GM12878 (cell line): ENCODE results near the gene STARD5. TPM values are rescaled to one million over a fixed set of nuclear protein-coding genes. Genes with fewer than 3 reads are reported as not detected.
A peak's percentile ranks its signal among the peaks of the same experiment; 100 is the strongest.

Source experiments
- ATAC-seq: fragments of 200-7000 bp; cut with Tn5 transposase; 3 replicates; pipeline ENCODE4 v1.9.1; 2020; ENCODE audit warnings: mild to moderate bottlenecking, moderate library complexity
- BruUV-seq: library from RNA; stranded (reverse); fragments of 400-500 nt; replicated peaks from 2 replicates; lab custom pipeline; 2021; lab: Mats Ljungman, UMichigan
- CTCF ChIA-PET: fragments of 300-600 bp; sonication (Branson Sonifier 250); formaldehyde crosslinking; extraction: SDS; loops from one replicate; lab custom pipeline; 2021; ENCODE audit warnings: inconsistent platforms; lab: Yijun Ruan, JAX
- POLR2A ChIA-PET: fragments of 350-600 bp; formaldehyde crosslinking; extraction: SDS; loops from one replicate; lab custom pipeline; 2021; ENCODE audit warnings: inconsistent platforms; lab: Charles Lee
- RAD21 ChIA-PET: fragments of 300-600 bp; sonication (Branson Sonifier 250); formaldehyde crosslinking; loops from one replicate; lab custom pipeline; 2023; ENCODE audit warnings: antibody characterized with exemption; ENCODE audit not compliant: unreplicated experiment; lab: Charles Lee
- SMC1A ChIA-PET: fragments of 300-600 bp; sonication (Branson Sonifier 250); formaldehyde crosslinking; loops from one replicate; lab custom pipeline; 2023; ENCODE audit not compliant: unreplicated experiment, uncharacterized antibody; lab: Charles Lee
- DNase-seq: peaks from one replicate; pipeline ENCODE4 v3.0.0-alpha.2; 2011; ENCODE audit warnings: low read depth, low spot score
- FAIRE-seq: peaks from 3 replicates; lab custom pipeline; 2011; peaks lifted over from hg19 to GRCh38; lab: Jason Lieb, UNC
- H2AFZ ChIP-seq: 2 replicates; pipeline ENCODE4 v1.6.0; 2011; ENCODE audit warnings: low read depth, low read length, control low read depth; ENCODE audit not compliant: control insufficient read depth
- H3K27ac ChIP-seq: 2 replicates; pipeline ENCODE4 v1.5.1; 2011; ENCODE audit warnings: control low read depth; ENCODE audit not compliant: control insufficient read depth, insufficient read depth
- H3K27me3 ChIP-seq, 2 experiments: replicated peaks in 1 of 2; 2 replicates each; pipeline versions ENCODE4 v1.6.0 to v1.6.1; 2011; ENCODE audit warnings: low read length in 1 of 2; ENCODE audit not compliant: control insufficient read depth in 2 of 2, insufficient read depth in 2 of 2
- H3K36me3 ChIP-seq, 2 experiments: 2 replicates each; pipeline ENCODE4 v1.5.1; 2011; ENCODE audit warnings: low read length in 1 of 2; ENCODE audit not compliant: control insufficient read depth in 2 of 2, insufficient read depth in 2 of 2
- H3K4me1 ChIP-seq: 2 replicates; pipeline ENCODE4 v1.6.1; 2011; ENCODE audit warnings: mild to moderate bottlenecking, low read length, moderate library complexity, mixed read lengths; ENCODE audit not compliant: control insufficient read depth, insufficient read depth
- H3K4me2 ChIP-seq: 2 replicates; pipeline ENCODE4 v1.6.0; 2011; ENCODE audit warnings: control low read depth; ENCODE audit not compliant: control insufficient read depth, insufficient read depth
- H3K4me3 ChIP-seq: fragments of 200-600 bp; sonication (generic); 2 replicates; pipeline ENCODE4 v1.5.1; 2016
- H3K79me2 ChIP-seq: 2 replicates; pipeline ENCODE4 v1.6.0; 2011; ENCODE audit warnings: low read length; ENCODE audit not compliant: control insufficient read depth, insufficient read depth
- H3K9ac ChIP-seq: 2 replicates; pipeline ENCODE4 v1.8.0; 2011; ENCODE audit warnings: low read length, control low read depth, mixed read lengths; ENCODE audit not compliant: control insufficient read depth, insufficient read depth
- H3K9me3 ChIP-seq: replicated peaks from 3 replicates; pipeline ENCODE4 v1.5.1; 2011; ENCODE audit warnings: mild to moderate bottlenecking, low read length; ENCODE audit not compliant: control insufficient read depth, insufficient read depth
- H4K20me1 ChIP-seq: 2 replicates; pipeline ENCODE4 v1.6.0; 2011; ENCODE audit not compliant: control insufficient read depth, insufficient read depth
- ATF7 ChIP-seq: fragments of 450-650 bp; IDR thresholded peaks from 2 replicates; pipeline ENCODE4 v1.6.1; 2016; ENCODE audit warnings: low read depth, mild to moderate bottlenecking
- FOXM1 ChIP-seq: IDR thresholded peaks from 2 replicates; pipeline ENCODE4 v1.6.1; 2012; ENCODE audit warnings: low read depth, mild to moderate bottlenecking, inconsistent platforms, low read length, moderate library complexity
- IKZF1 ChIP-seq: fragments of 450-650 bp; conservative IDR thresholded peaks from 2 replicates; pipeline ENCODE4 v1.6.1; 2017; ENCODE audit warnings: antibody characterized with exemption, mild to moderate bottlenecking
- IRF5 ChIP-seq: fragments of 450-650 bp; IDR thresholded peaks from 2 replicates; pipeline ENCODE4 v1.6.1; 2017; ENCODE audit warnings: borderline replicate concordance
- RAD21 ChIP-seq: IDR thresholded peaks from 2 replicates; pipeline ENCODE4 v1.6.1; 2011; ENCODE audit warnings: mild to moderate bottlenecking, low read depth, low read length, moderate library complexity; ENCODE audit not compliant: insufficient read depth
- YBX1 ChIP-seq: fragments of 450-650 bp; IDR thresholded peaks from 2 replicates; pipeline ENCODE4 v1.6.1; 2016; ENCODE audit warnings: antibody characterized with exemption
- WGBS: methylation state at CpG from one replicate; pipeline ENCODE4 v1.1.6; 2016; ENCODE audit warnings: low lambda C conversion rate; ENCODE audit not compliant: insufficient replicate concordance, insufficient coverage; ENCODE audit errors: missing lambda C conversion rate; 5-methylcytosine and 5-hydroxymethylcytosine counted together
- in situ Hi-C: fragments of 300-500 bp; cut with MboI; formaldehyde crosslinking; loops from 9 replicates; pipeline ENCODE4 v1.14.3; 2018; ENCODE audit warnings: mixed read lengths
- intact Hi-C: fragments of 100-400 bp; cut with micrococcal nuclease; formaldehyde crosslinking; loops from one replicate; pipeline ENCODE4 v1.14.2; 2022; ENCODE audit not compliant: unreplicated experiment
- polyA plus RNA-seq, 11 experiments: library from polyadenylated mRNA; depleted of rRNA in 4 of 11; unstranded in 6 of 11; stranded (reverse) in 5 of 11; fragments of >200 nt; fragmentation: Nextera tagmentation in 4 of 11; fragmentation: Illumina TruSeq in 1 of 11; extraction: Ambion mirVana in 4 of 11; extraction: Trizol in 1 of 11; gene quantifications; 1 replicate in 1 of 11; 2 replicates in 10 of 11; pipeline versions ENCODE4 v1.2.1 to v1.2.3, GENCODE V29; 2011 to 2016; ENCODE audit warnings: inconsistent platforms in 2 of 11, missing spikeins in 2 of 11, low read depth in 1 of 11
- total RNA-seq, 4 experiments: library from RNA; depleted of rRNA in 3 of 4; stranded (reverse); fragments of >200 nt in 3 of 4; fragmentation: Illumina TruSeq in 1 of 4; extraction: Trizol in 1 of 4; gene quantifications; 2 replicates each; pipeline versions ENCODE4 v1.2.1 to v1.2.3, GENCODE V29; 2013 to 2021
- TF ChIP-seq, protein P1 (sequence below), 3 experiments: IDR thresholded peaks in 2 of 3; conservative IDR thresholded peaks in 1 of 3; 2 replicates each; pipeline ENCODE4 v1.5.1; 2011; ENCODE audit warnings: low read depth in 3 of 3, low read length in 3 of 3, mild to moderate bottlenecking in 3 of 3, control low read depth in 2 of 3, moderate library complexity in 2 of 3, inconsistent platforms in 1 of 3, mixed read lengths in 1 of 3; ENCODE audit not compliant: control insufficient read depth in 2 of 3, insufficient read depth in 1 of 3; ENCODE audit errors: extremely low read depth in 1 of 3
- TF ChIP-seq, protein P2 (sequence below): fragments of 150-350 bp; IDR thresholded peaks from 2 replicates; pipeline ENCODE4 v1.6.1; 2016; ENCODE audit warnings: low read depth, low read length

STARD5 gene
- total and polyA plus RNA-seq, 10 of the 15 experiments (the other 5 are each of a cell fraction or from before 2014, with no cell fraction given), result 2.3 to 9.4 (median 4.7) TPM

GRCh38 chr15:81337241-81337640 is 13.3 kb upstream of the STARD5 start:
- FAIRE-seq (no peak), ATAC-seq (no peak), DNase-seq (no peak)
- ChIA-PET POLR2A (interaction anchor here (1.3 kb wide), 1 partner anchor 62 kb away, joined by 4 read pairs; no protein-coding TSS in a partner anchor), RAD21 (interaction anchor here (0.7 to 9.2 kb wide), 17 partner anchors 10 to 234 kb away, joined by 3 to 137 read pairs (median 5); partner anchors contain the start of gene STARD5), SMC1A (interaction anchor here (0.6 to 6.1 kb wide), 17 partner anchors 11 to 357 kb away, joined by 3 to 122 read pairs (median 5); partner anchors contain the start of gene STARD5), CTCF (interaction anchor here (0.7 to 11.3 kb wide), 26 partner anchors 9 to 327 kb away, joined by 3 to 242 read pairs (median 5); partner anchors contain the start of gene STARD5)
- TF ChIP-seq ATF7 (no peak), FOXM1 (no peak)
- no peaks in the 10 kb centered on the region for H3K79me2 ChIP-seq
- H3K27me3 ChIP-seq, result no peaks in the 10 kb centered on the region
- H3K36me3 ChIP-seq, result no peaks in the 10 kb centered on the region
- H3K9ac ChIP-seq, result no peak overlapping the region
- H2AFZ ChIP-seq, result no peak overlapping the region
- H3K27ac ChIP-seq, result no peak overlapping the region
- intact Hi-C loops, result loop anchor here (5.0 kb wide), 1 partner anchor 65 kb away; no protein-coding TSS in a partner anchor
- no TSS peak for BruUV-seq
- in situ Hi-C loops, result no loop called here
- H4K20me1 ChIP-seq, result no peaks in the 10 kb centered on the region
- H3K4me2 ChIP-seq, result no peak overlapping the region
- 59% methylated on average over 3 of the region's 3 CpGs for whole genome bisulfite sequencing
- no peaks in the 10 kb centered on the region for H3K9me3 ChIP-seq
- no peaks in the 10 kb centered on the region; the same call in 1 of the 2 replicates for H3K4me1 ChIP-seq
- H3K4me3 ChIP-seq, result no peak overlapping the region

GRCh38 chr15:81336568-81336967 is 12.6 kb upstream of the STARD5 start:
- WGBS, result 39% methylated on average over 4 of the region's 4 CpGs
- Histone ChIP-seq H3K4me1 (no peaks in the 10 kb centered on the region; the same call in 1 of the 2 replicates), H3K9me3 (no peaks in the 10 kb centered on the region), H3K9ac (no peak overlapping the region), H3K79me2 (no peaks in the 10 kb centered on the region), H4K20me1 (no peaks in the 10 kb centered on the region), H3K4me3 (no peak overlapping the region), H3K27ac (no peak overlapping the region), H2AFZ (no peak overlapping the region; the same call in none of the 2 replicates), H3K27me3 (no peaks in the 10 kb centered on the region), H3K36me3 (no peaks in the 10 kb centered on the region), H3K4me2 (no peak overlapping the region)
- ChIA-PET POLR2A (interaction anchor here (0.6 to 0.7 kb wide), 2 partner anchors 12 to 62 kb away, joined by 3 read pairs; partner anchors contain the start of gene STARD5), RAD21 (interaction anchor here (0.7 to 9.2 kb wide), 17 partner anchors 9 to 463 kb away, joined by 3 to 137 read pairs (median 4); partner anchors contain the start of gene STARD5), SMC1A (interaction anchor here (0.6 to 6.1 kb wide), 18 partner anchors 10 to 356 kb away, joined by 3 to 122 read pairs (median 4); partner anchors contain the start of gene STARD5), CTCF (interaction anchor here (0.7 to 11.3 kb wide), 27 partner anchors 9 to 327 kb away, joined by 3 to 242 read pairs (median 5); partner anchors contain the start of gene STARD5)
- in situ Hi-C loops, result no loop called here
- no TSS peak for BruUV-seq
- intact Hi-C loops, result loop anchor here (1.0 to 5.0 kb wide), 2 partner anchors 61 to 66 kb away; no protein-coding TSS in a partner anchor
- no peak for DNase-seq
- peak; percentile 13 for FAIRE-seq
- ATAC-seq, result peak; percentile 89
- TF ChIP-seq RAD21 (peak; percentile 83), IKZF1 (no peak), YBX1 (no peak), IRF5 (no peak)
- TF ChIP-seq, protein P1, sequence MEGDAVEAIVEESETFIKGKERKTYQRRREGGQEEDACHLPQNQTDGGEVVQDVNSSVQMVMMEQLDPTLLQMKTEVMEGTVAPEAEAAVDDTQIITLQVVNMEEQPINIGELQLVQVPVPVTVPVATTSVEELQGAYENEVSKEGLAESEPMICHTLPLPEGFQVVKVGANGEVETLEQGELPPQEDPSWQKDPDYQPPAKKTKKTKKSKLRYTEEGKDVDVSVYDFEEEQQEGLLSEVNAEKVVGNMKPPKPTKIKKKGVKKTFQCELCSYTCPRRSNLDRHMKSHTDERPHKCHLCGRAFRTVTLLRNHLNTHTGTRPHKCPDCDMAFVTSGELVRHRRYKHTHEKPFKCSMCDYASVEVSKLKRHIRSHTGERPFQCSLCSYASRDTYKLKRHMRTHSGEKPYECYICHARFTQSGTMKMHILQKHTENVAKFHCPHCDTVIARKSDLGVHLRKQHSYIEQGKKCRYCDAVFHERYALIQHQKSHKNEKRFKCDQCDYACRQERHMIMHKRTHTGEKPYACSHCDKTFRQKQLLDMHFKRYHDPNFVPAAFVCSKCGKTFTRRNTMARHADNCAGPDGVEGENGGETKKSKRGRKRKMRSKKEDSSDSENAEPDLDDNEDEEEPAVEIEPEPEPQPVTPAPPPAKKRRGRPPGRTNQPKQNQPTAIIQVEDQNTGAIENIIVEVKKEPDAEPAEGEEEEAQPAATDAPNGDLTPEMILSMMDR (IDR thresholded peaks at IDR 0.05 in 2 of 3, conservative IDR thresholded peaks at IDR 0.05 in 1 of 3; ENCODE audit: control insufficient read depth in 2 of 3, extremely low read depth in 1 of 3, insufficient read depth in 1 of 3, low read depth in 3 of 3, low read length in 3 of 3), result peak; percentile 57 to 73 (median 66); a peak in 5 of 6 replicates
- TF ChIP-seq, protein P2, sequence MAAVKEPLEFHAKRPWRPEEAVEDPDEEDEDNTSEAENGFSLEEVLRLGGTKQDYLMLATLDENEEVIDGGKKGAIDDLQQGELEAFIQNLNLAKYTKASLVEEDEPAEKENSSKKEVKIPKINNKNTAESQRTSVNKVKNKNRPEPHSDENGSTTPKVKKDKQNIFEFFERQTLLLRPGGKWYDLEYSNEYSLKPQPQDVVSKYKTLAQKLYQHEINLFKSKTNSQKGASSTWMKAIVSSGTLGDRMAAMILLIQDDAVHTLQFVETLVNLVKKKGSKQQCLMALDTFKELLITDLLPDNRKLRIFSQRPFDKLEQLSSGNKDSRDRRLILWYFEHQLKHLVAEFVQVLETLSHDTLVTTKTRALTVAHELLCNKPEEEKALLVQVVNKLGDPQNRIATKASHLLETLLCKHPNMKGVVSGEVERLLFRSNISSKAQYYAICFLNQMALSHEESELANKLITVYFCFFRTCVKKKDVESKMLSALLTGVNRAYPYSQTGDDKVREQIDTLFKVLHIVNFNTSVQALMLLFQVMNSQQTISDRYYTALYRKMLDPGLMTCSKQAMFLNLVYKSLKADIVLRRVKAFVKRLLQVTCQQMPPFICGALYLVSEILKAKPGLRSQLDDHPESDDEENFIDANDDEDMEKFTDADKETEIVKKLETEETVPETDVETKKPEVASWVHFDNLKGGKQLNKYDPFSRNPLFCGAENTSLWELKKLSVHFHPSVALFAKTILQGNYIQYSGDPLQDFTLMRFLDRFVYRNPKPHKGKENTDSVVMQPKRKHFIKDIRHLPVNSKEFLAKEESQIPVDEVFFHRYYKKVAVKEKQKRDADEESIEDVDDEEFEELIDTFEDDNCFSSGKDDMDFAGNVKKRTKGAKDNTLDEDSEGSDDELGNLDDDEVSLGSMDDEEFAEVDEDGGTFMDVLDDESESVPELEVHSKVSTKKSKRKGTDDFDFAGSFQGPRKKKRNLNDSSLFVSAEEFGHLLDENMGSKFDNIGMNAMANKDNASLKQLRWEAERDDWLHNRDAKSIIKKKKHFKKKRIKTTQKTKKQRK, result no peak
